A673 (cell line): ENCODE measurements around the gene RIPOR1. TPM values are rescaled to one million over a fixed set of nuclear protein-coding genes. Genes with fewer than 3 reads are reported as not detected.
A peak's percentile ranks its signal among the peaks of the same experiment; 100 is the strongest.

Source experiments
- BruUV-seq: library from RNA; stranded (reverse); fragments of 400-500 nt; replicated peaks from 2 replicates; lab custom pipeline; 2021; lab: Mats Ljungman, UMichigan
- CTCF ChIA-PET: fragments of 300-600 bp; sonication (Branson Sonifier 250); formaldehyde crosslinking; loops from one replicate; lab custom pipeline; 2022; ENCODE audit warnings: antibody characterized with exemption; lab: Charles Lee
- POLR2A ChIA-PET: fragments of 300-600 bp; sonication (Branson Sonifier 250); formaldehyde crosslinking; loops from one replicate; lab custom pipeline; 2022; ENCODE audit warnings: antibody characterized with exemption; ENCODE audit not compliant: low non-redundant PET; lab: Charles Lee
- DNase-seq: peaks from one replicate; pipeline ENCODE4 v3.0.0-alpha.2; 2015; ENCODE audit warnings: low spot score
- H3K27ac ChIP-seq: fragments of 200-600 bp; sonication (generic); 2 replicates; pipeline ENCODE4 v1.5.1; 2016; ENCODE audit warnings: mixed run types, low read depth, mild to moderate bottlenecking, mixed read lengths, antibody characterized with exemption, low read length; ENCODE audit not compliant: poor library complexity, severe bottlenecking
- H3K27me3 ChIP-seq: fragments of 200-600 bp; sonication (generic); replicated peaks from 2 replicates; pipeline ENCODE4 v1.6.1; 2017; ENCODE audit warnings: mixed run types, low read depth, mild to moderate bottlenecking, mixed read lengths, antibody characterized with exemption, low read length; ENCODE audit not compliant: insufficient read depth, poor library complexity
- H3K36me3 ChIP-seq: fragments of 200-600 bp; sonication (generic); 2 replicates; pipeline ENCODE4 v1.6.1; 2016; ENCODE audit warnings: mixed run types, mild to moderate bottlenecking, mixed read lengths, antibody characterized with exemption, low read length; ENCODE audit not compliant: insufficient read depth, poor library complexity, severe bottlenecking
- H3K4me1 ChIP-seq: fragments of 200-600 bp; sonication (generic); 2 replicates; pipeline ENCODE4 v1.6.1; 2017; ENCODE audit warnings: mixed run types, mild to moderate bottlenecking, mixed read lengths, antibody characterized with exemption, low read length; ENCODE audit not compliant: insufficient read depth, poor library complexity, severe bottlenecking
- H3K4me3 ChIP-seq: fragments of 200-600 bp; sonication (generic); 2 replicates; pipeline ENCODE4 v1.5.1; 2016; ENCODE audit warnings: low read depth, mixed run types, mild to moderate bottlenecking, mixed read lengths, low read length; ENCODE audit not compliant: poor library complexity, severe bottlenecking
- H3K9me3 ChIP-seq: fragments of 200-600 bp; sonication (generic); 2 replicates; pipeline ENCODE4 v1.6.1; 2016; ENCODE audit warnings: mixed run types, low read depth, mild to moderate bottlenecking, mixed read lengths, antibody characterized with exemption, low read length; ENCODE audit not compliant: poor library complexity, severe bottlenecking
- CTCF ChIP-seq: fragments of 300-800, 200-600 bp; sonication (generic); conservative IDR thresholded peaks from 2 replicates; pipeline ENCODE4 v1.5.1; 2017; ENCODE audit warnings: low read depth, mild to moderate bottlenecking, antibody characterized with exemption, low read length, moderate library complexity, mixed read lengths
- EZH2 ChIP-seq: fragments of 200-600 bp; sonication (generic); IDR thresholded peaks from 2 replicates; pipeline ENCODE4 v1.6.1; 2017; ENCODE audit warnings: borderline replicate concordance, low read depth, mild to moderate bottlenecking, mixed read lengths, antibody characterized with exemption, low read length; ENCODE audit not compliant: poor library complexity, severe bottlenecking
- intact Hi-C: fragments of 100-400 bp; cut with micrococcal nuclease; formaldehyde crosslinking; loops from one replicate; pipeline ENCODE4 v1.10.0; 2022; ENCODE audit not compliant: unreplicated experiment
- total RNA-seq: library from RNA; stranded (reverse); gene quantifications from 2 replicates; pipeline ENCODE4 v1.2.3, GENCODE V29; 2021

Gene RIPOR1
- total RNA-seq, 1 experiment from 2014 or later = 22.9 TPM

DNA sequence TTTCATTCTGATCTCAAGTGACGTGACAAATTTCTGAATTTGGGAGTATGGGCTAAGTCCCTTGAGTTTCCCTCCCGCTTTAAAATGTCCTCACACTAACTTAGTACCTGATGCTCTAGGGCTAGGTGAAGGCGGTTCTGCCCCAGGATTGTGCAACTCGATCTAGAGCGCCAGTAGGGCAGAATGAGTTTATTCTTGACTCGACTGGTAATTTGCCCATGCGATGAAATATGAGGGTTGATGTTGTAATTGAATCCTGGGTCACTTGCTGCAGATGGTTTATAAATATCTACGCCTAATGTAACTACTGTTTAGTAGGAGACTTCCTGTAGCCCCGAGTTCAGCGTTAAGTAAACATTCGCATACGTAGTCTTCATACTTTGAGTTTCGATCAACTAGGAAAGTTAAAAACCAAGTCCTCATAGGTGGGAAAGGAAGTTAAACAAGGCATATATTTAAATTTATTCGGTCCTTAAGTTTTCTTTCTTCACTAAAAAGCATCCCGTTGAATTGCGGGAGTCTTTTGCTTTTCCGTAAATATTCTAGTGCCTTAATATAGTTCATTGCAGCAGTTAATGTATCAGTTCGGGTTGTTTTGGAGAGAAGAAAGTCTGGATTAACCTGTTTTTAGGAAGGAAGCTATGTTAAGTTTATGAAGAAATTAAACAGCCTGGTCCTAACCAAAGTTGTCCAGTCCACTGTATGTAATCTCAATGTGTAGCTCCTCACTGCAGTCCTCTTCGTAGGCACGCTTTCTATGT lies 35.3 kb downstream of the RIPOR1 start:
- ChIA-PET POLR2A (interaction anchor here (0.7 kb wide), 1 partner anchor 30 kb away, joined by 7 read pairs; no protein-coding TSS in a partner anchor), CTCF (interaction anchor here (0.6 to 1.7 kb wide), 4 partner anchors 17 to 477 kb away, joined by 3 to 6 read pairs (median 4); partner anchors contain the start of gene ACD)
- H3K27ac ChIP-seq = peak overlapping the region; percentile 100
- H3K4me1 ChIP-seq = peaks cover 13% of the 10 kb centered on the region
- no peaks in the 10 kb centered on the region for H3K36me3 ChIP-seq
- intact Hi-C loops = loop anchor here (5.0 kb wide), 2 partner anchors 68 to 103 kb away; partner anchors contain the start of genes C16orf86 and ENKD1
- no peaks in the 10 kb centered on the region for H3K27me3 ChIP-seq
- DNase-seq = peak; percentile 39
- no peaks in the 10 kb centered on the region for H3K9me3 ChIP-seq
- no peak for TF ChIP-seq CTCF
- no peak for TF ChIP-seq EZH2
- peak overlapping the region; percentile 98 for H3K4me3 ChIP-seq
- TSS peak; percentile 70 for BruUV-seq

DNA sequence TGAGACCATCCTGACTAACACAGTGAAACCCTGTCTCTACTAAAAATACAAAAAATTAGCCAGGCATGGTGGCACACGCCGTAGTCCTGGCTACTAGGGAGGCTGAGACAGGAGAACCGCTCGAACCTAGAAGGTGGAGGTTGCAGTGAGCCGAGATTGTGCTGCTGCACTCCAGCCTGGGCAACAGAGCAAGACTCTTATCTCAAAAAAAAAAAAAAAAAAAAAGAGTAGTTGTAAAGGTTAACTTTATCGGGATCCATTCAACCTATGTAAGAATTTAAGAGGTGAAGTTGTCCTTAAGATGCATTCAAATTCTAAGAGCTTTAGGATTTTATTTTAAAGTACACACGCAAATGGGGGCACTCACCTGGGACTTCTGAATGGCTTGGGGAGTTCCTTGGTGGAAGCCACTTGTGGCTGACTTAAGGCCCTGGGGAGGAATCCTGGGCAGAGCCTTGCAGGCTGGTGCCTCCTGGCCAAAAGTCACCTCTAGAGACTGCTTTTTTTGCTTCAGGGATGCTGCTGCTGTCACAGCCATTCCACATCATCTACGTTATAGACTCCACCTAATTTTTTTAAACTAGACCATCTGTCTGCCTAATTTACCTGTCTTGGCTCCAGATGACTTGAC lies 37.0 kb downstream of the RIPOR1 start:
- ChIA-PET POLR2A (interaction anchor here (0.7 kb wide), 1 partner anchor 45 kb away, joined by 10 read pairs; no protein-coding TSS in a partner anchor), CTCF (no interaction called here)
- DNase-seq = no peak
- Histone ChIP-seq H3K36me3 (no peaks in the 10 kb centered on the region), H3K27me3 (no peaks in the 10 kb centered on the region), H3K9me3 (no peaks in the 10 kb centered on the region), H3K4me3 (no peak overlapping the region), H3K4me1 (peaks cover 13% of the 10 kb centered on the region), H3K27ac (peak overlapping the region; percentile 46)
- TF ChIP-seq EZH2 (no peak), CTCF (no peak)
- intact Hi-C loops = no loop called here
- TSS peak; percentile 9 for BruUV-seq

GRCh38 chr16:67571464-67571863 lies 42.8 kb downstream of the RIPOR1 start:
- Histone ChIP-seq H3K27me3 (no peaks in the 10 kb centered on the region), H3K4me3 (no peak overlapping the region), H3K27ac (peak overlapping the region; percentile 51), H3K4me1 (peaks cover 3% of the 10 kb centered on the region), H3K9me3 (no peaks in the 10 kb centered on the region), H3K36me3 (peaks cover 21% of the 10 kb centered on the region)
- TF ChIP-seq CTCF = no peak
- TF ChIP-seq EZH2 = no peak
- no peak for DNase-seq
- CTCF ChIA-PET = no interaction called here
- no TSS peak for BruUV-seq
- intact Hi-C loops = no loop called here
- POLR2A ChIA-PET = no interaction called here
